Stimulated activated CD4-positive, alpha-beta T cell treated with anti-CD3 and anti-CD28 coated beads, Interleukin-1b, Interleukin-23, amount 100 ng/mL, for 48 hours (primary cell): ENCODE results near the gene BCL11B.
"Not testable (repeated sequence)": the region's sequence is repeated elsewhere in the genome, so short reads cannot be mapped to it uniquely, and the experiment has no call there.

ENCODE experiments used
- DNase-seq: peaks from one replicate; pipeline ENCODE4 v3.0.0-alpha.2; 2020

The BCL11B gene

GRCh38 chr14:99236386-99237138 lies 35.4 kb downstream of the BCL11B start:
- DNase-seq = no peak

GRCh38 chr14:99235582-99236320 lies 36.2 kb downstream of the BCL11B start:
- no peak for DNase-seq

- DNase-seq = peak; percentile 85
Measured at GRCh38 chr14:99234961-99235571, 36.9 kb downstream of the BCL11B start.

DNA sequence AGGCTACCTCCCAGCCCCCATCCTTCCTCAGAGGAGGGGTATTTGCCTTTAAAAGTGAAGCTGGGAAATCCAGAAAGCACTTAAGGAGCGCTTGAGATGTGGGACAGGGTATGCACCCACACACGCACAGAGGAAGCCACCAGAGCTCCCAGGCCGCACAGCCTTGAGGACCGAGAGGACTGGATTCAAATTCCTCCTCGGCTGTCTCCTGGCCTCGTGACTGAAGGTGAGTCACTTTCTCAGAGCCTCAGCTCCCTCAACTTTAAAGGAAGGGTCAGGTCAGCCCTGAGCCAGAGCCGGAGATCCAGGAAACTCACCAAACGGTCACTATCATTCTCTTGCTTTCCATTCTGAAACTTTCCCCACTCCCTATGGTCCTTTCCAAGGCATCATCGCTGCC lies 37.6 kb downstream of the BCL11B start:
- DNase-seq = no peak

DNA sequence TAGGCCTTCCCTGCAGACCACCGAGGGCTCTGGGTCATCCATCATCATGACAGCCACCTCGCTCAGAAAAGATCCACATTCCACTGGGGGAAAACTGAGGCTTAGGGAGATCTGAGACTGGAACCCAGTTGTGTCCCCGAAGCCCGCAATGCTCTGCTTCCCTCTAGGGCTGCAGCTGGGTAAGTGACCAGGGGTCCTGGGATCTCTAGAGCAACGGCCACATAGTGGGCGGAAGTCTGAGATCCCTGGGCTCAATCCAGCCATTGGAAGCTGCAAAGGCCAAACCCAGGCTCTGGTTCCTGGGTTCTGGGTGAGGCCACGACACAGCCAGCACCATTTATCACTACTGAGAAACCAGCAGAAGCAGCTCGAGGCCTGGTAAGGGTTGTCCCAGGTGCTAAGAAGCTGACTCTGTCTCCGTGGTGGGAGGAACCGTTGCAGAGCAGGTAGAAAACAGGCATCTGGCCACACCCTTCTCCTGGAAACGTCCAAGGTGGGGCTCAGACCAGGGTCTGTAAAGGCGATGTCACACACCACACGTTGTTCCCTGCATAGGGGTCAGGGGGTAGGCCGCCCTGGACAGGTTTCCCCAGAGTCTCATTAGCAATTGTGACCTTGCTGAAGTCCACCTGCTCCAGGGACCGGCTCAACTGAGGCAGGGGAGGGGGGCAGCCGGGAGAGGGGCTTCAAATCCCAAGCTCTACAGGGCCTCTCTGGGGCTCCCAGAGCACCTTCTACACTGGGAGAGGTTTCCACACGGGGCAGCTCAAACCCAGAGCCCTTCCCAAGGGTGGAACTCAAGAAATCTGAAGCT lies 38.6 kb downstream of the BCL11B start:
- no peak for DNase-seq

- no peak for DNase-seq
Measured at GRCh38 chr14:99232714-99233214, 39.2 kb downstream of the BCL11B start.

DNA sequence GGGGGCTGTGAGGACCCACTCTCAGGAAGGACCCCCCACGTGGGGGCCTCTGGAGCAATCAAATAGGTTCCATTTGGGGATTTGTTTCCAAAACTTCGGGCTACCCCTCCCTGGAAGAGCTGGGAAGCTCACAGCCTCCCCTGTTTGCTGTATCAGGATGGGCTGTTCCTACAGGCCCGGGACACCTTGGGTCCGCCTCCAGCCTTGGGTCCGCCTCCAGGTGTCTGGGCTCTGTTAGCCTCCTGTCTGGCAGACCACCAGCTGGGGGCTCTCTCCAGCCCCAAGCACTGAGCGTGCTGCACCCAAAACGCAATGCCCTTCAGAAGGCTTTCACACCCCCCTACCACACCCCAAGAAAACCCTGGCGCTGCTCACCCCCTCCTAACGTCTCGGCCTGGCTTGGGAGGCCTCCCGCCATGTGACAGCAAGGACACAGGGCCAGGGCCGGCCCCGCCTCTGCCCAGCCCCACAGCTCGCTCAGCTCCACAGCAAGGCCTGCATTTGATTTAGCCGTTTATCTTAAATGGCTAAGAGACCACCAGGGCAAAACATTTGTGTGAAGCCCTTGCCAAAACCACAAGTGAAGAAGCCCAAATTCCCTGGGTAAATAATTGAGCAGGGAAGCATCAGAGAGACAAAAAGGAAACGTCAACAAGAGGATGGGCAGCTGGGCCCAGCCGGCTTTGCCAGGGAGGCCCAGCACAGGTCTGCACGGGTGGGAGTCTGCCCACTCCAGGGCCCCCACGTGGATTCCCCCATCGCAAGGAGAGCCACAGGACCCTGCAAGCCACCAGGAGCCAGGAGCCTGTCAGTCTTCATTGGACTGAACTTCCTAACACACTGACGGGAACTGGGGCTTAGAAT lies 39.9 kb downstream of the BCL11B start:
- DNase-seq = no peak

GRCh38 chr14:99231161-99231849 lies 40.7 kb downstream of the BCL11B start:
- DNase-seq = no peak

GRCh38 chr14:99230208-99231151 lies 41.5 kb downstream of the BCL11B start:
- DNase-seq = peak; percentile 84

GRCh38 chr14:99229654-99230207 lies 42.3 kb downstream of the BCL11B start:
- DNase-seq = no peak

GRCh38 chr14:99228760-99229159 lies 43.2 kb downstream of the BCL11B start:
- DNase-seq = not testable (repeated sequence)

DNA sequence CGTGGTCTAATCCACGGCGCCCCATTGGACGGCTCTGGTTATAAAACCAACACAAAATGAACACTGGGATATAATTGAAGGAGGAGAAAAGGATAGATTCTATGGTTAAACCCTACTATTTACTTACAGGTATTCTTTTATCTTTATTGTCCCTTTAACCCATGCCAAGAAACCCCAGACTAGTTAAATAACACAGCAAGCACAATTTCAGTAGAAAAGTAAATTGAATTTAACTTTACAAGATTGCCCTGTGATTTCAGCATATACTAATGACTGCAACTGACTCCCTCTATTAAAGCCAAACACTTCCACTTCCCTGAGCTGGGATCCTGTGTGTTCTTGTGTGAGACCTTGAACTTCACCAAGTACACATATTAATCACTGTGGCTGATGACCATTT lies 45.3 kb downstream of the BCL11B start:
- no peak for DNase-seq

- DNase-seq = no peak
Measured at GRCh38 chr14:99225436-99226203, 46.4 kb downstream of the BCL11B start.

DNA sequence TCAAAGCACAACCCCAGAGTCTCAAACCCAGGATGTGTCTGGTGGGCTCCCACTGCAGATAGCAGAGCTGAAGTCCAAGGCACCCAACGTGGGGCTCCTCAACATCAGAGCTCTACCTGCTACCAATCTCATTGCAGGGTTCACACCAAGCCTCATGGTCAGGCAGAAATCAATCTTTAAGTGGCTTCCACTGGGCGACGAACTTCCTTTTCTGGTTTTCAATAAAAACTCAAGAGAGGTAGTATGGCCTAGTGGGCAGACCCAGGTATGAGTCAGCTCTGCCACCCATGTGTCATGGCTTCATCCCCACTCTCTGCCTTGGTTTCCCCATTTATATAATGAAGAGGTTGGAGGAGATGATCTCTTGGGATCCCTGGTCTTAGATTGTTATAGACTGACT lies 47.0 kb downstream of the BCL11B start:
- no peak for DNase-seq

- DNase-seq = no peak
Measured at GRCh38 chr14:99224116-99224910, 47.7 kb downstream of the BCL11B start.

GRCh38 chr14:99221445-99221844 lies 50.6 kb downstream of the BCL11B start:
- DNase-seq = no peak

DNA sequence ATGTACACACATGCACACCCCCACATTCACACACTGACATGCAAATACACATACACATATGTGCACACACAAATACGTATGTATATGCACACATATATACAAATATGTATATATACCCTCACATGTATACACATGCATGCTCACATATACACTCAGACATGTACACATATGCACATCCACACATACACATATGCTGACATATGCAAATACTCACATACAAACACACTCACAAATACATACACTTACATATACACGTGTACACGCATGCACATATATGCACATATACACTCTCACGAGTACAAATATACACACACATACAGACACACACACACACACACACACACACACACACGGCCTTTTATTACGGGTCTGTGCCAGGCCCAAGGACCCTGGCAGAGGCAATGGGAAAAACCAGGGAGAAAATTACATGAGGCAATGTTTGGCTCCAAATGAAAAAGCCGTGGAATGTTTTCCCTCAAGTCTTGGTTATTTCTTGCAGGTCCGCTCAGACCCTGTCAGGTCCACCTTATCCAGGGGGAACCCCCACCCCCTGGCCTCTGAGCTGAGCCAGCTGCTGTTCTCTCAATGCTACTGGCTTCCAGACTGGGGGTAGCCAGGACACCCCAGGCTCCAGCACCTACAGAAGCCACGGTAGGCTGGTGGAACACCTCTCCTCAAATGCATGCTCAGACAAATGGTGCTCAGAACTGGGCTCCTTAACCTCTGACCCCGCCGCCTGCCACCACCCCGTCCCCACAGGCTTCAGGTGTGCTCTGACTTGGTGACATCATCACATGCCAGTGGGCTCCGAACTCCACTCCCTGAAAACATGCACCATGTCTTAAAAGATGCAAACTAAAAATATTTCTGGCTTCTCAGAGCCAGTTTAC lies 54.7 kb downstream of the BCL11B start:
- no peak for DNase-seq
